ENCODE measurements around the gene LCLAT1.

DNA sequence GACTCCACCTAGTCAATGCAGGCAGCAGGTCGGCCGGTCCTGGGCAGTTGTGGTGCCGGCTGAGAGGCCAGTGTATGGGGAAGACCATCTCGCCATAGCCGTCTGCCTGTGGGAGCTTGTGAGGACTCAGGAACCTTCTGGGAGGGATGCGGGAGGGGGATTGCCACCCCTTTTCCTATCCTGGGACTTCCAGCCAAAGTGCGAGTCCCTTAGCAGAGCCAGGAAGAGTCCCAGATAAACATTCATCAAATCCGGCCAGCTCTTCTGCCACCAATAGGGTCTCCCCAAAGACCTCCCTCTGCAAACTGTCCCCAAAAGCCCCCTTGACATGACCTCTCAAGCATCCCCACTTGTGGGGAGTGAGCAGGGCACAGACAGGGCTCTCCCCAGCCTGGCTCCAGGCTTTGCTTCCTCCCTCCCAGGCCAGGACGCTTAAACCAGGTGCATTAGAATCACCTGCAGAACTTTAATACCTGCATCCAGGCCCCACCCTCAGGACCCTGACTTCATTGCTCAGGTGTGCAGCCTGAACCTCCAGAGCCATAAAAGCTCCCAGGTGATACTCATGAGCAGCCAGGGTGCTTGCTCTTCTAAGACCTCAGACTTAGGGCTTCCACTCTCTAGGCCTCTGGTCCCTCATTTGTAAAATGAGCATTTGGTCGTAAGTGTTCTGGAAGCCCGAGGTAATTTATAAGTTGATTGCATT, 200.9 kb downstream of the LCLAT1 start:
- no peak for TF ChIP-seq TAF1 (IDR thresholded peaks at IDR 0.05; ENCODE audit: borderline replicate concordance, low read depth, low read length)
- TF ChIP-seq POLR2A (IDR thresholded peaks at IDR 0.05; ENCODE audit: low read depth, low read length): no peak

All from GM12892 (cell line).